Activated T-helper 17 cell treated with anti-CD3 and anti-CD28 coated beads, Interleukin-2, amount 50 U/mL, for 72 hours (primary cell): ENCODE data around the gene CRABP2. TPM values are rescaled to one million over a fixed set of nuclear protein-coding genes. Genes with fewer than 3 reads are reported as not detected.

ENCODE experiments used
- ATAC-seq: fragments of 150-1000 bp; cut with Tn5 transposase; replicated peaks from 2 replicates; pipeline ENCODE4 v1.10.0; 2021; ENCODE audit warnings: mild to moderate bottlenecking, moderate library complexity
- H3K27ac Mint-ChIP-seq: one replicate; pipeline ENCODE4 v1.8.0; 2022; ENCODE audit warnings: mixed read lengths
- H3K27me3 Mint-ChIP-seq: one replicate; pipeline ENCODE4 v1.8.0; 2022; ENCODE audit warnings: mixed read lengths
- H3K36me3 Mint-ChIP-seq: one replicate; pipeline ENCODE4 v1.8.0; 2022; ENCODE audit warnings: low read depth, mild to moderate bottlenecking, mixed read lengths
- H3K4me1 Mint-ChIP-seq: one replicate; pipeline ENCODE4 v1.8.0; 2022; ENCODE audit warnings: mixed read lengths
- H3K4me3 Mint-ChIP-seq: one replicate; pipeline ENCODE4 v1.8.0; 2022; ENCODE audit warnings: mild to moderate bottlenecking, mixed read lengths
- H3K9me3 Mint-ChIP-seq: one replicate; pipeline ENCODE4 v1.8.0; 2022; ENCODE audit warnings: mixed read lengths
- total RNA-seq, 2 donors: library from RNA; stranded (reverse); gene quantifications; one replicate each; pipeline ENCODE4 v1.2.3, GENCODE V29; 2022

Gene CRABP2
- total RNA-seq, 2 donors from 2014 or later: 2.2 to 4.4 TPM

DNA sequence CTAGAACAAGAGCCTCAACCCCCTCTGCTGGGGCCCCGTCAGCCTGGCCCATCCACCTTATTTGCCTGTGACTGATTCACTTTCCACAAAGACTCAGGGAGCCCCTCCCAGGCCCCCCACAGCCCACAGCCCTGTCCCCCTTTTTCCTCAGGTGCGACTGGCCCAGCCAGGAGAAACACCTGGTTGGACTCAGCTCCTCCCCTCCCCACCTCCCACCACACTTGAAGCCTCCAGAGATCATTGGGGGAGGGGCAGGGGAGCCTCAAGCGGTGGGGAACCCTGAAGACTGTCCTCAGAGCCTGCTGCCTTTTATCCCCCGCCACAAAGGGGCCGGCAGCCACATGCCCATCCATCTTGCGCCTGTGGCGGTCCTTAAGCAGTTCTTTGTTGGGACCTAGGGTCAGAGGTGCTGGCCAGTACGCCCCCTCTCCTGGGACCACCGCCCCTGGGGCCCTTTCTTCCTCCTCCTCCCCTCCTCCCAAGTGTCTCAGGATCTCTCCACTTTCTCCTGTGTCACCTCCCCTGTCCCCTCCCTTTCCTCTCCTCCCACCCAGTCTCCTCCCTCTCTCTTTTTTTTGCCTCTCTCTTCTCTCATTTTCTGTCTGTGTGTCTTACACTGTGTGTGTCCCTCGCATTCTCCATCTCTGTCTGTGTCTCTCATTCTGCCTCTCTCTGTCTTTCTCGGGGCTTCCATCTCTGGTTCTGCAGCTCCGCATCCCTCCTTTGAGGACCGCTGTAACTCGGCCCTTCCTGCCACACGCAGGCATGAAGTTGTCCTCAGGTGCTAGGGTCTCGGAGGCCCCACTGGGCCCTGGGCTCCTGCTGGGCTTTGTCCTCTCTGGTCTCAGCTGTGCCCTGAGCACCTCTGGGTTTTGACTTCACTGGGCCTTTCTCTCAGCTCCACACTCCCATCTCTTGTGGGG is 12.2 kb downstream of the CRABP2 start:
- no peaks in the 10 kb centered on the region for H3K9me3 Mint-ChIP-seq
- no peak overlapping the region for H3K4me3 Mint-ChIP-seq
- H3K36me3 Mint-ChIP-seq: no peaks in the 10 kb centered on the region
- peaks cover 61% of the 10 kb centered on the region for H3K27me3 Mint-ChIP-seq
- H3K4me1 Mint-ChIP-seq: peaks cover 11% of the 10 kb centered on the region
- ATAC-seq: no peak
- H3K27ac Mint-ChIP-seq: peak overlapping the region; percentile 15

DNA sequence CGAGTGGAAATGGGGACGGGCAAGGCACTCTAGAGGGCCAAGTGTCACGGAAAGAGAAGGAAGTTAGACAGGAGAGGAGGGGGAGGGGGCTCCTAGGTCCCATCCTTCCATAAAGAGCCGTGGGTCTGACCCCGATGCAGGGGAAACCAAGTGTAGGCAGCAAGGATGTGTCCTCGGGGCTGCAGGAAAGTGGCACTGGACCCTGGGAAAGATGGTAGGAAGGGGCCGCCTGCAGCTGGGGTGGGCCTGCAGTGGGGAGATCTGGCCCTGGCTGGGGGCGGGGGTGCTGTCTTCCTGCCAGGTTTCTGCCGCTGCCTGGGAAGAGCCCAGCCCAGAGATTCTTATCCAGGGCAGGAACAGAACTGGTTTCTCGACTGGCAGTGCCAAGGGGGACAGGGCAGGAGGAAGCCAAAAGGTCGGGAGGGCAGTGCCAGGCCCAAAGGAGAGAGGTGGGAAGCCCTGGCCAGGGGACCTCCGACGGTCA is 12.9 kb downstream of the CRABP2 start:
- no peaks in the 10 kb centered on the region for H3K9me3 Mint-ChIP-seq
- H3K36me3 Mint-ChIP-seq: no peaks in the 10 kb centered on the region
- no peak for ATAC-seq
- H3K4me3 Mint-ChIP-seq: no peak overlapping the region
- H3K27ac Mint-ChIP-seq: no peak overlapping the region
- H3K4me1 Mint-ChIP-seq: peaks cover 11% of the 10 kb centered on the region
- H3K27me3 Mint-ChIP-seq: peaks cover 57% of the 10 kb centered on the region

DNA sequence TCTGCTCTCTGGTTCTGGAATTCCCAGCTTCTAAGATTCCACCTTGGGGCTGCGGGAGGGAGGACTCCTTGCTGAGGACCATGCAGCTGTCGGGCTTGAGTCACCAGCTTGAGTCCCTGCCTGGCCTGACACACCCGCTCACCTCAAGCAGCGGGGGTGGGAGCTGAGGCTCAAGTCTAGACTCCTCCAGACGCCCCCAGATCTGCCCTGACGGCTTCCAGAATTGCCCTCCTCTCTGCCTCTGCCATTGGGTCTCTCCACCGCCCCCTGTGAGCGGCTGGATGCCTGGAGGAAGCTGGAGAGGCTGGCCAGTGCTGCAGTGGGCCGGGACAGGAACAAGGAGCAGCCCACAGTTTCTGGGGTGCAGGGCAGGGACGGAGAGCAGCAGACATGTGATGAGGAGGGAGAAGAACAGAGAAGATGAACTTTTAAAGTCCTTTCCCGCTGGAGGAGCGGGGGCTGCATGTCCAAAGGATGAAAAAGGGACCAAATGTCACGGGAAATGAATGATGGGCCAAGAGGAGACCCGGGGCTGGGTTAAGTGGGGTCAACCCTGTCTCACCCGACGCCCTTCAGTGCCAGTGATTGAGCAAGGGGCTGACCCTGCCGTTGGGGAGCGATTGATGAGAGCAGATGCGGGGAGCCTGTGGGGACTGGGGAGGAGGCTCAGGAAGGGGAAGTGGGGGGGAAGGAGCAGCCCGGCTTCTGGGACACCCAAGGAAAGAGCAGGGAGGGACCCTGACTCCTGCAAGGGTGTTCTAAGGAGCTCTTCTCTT is 13.5 kb downstream of the CRABP2 start:
- no peaks in the 10 kb centered on the region for H3K36me3 Mint-ChIP-seq
- peaks cover 51% of the 10 kb centered on the region for H3K27me3 Mint-ChIP-seq
- no peak overlapping the region for H3K4me3 Mint-ChIP-seq
- H3K9me3 Mint-ChIP-seq: no peaks in the 10 kb centered on the region
- no peak overlapping the region for H3K27ac Mint-ChIP-seq
- ATAC-seq: no peak
- H3K4me1 Mint-ChIP-seq: peaks cover 11% of the 10 kb centered on the region

DNA sequence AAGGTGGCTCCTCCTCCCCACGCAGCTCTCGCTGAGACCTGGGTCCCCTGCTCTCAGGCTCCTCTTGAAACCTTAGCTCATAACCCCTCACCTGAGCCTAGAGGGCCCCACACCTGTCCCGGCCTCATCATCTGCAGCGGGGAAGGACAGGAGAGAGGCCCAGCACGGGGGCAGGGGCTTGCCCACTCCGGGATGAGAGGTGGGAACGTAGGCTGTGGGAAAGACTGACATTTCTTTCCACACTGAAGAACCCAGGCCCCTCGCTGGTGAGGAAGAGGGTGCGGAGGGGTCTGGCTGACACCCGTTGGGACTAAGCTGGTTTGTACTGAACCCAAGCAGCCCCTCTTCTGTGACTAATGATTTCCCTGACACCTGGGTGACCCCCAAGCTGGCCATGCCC is 14.2 kb downstream of the CRABP2 start:
- no peaks in the 10 kb centered on the region for H3K9me3 Mint-ChIP-seq
- peaks cover 11% of the 10 kb centered on the region for H3K4me1 Mint-ChIP-seq
- no peak overlapping the region for H3K27ac Mint-ChIP-seq
- H3K27me3 Mint-ChIP-seq: peaks cover 46% of the 10 kb centered on the region
- ATAC-seq: no peak
- H3K4me3 Mint-ChIP-seq: no peak overlapping the region
- H3K36me3 Mint-ChIP-seq: no peaks in the 10 kb centered on the region

DNA sequence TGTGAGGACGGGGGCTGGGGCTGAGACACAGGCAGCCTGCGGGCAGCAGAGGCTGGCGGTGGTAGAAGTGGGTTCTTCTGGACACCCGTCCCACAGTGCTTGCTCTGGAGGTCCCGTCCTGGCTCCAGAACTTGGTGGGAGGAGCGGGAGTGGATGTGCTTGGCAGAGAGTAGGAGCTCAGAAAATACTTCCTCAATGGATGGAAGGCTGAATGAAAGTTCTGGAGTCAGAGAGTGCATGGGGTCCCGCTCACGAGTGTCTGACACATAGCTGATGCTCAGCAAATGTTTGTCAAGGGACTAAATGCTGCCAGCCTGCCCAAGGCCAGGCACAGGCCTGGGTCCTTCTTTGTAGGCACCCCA is 14.7 kb downstream of the CRABP2 start:
- H3K9me3 Mint-ChIP-seq: no peaks in the 10 kb centered on the region
- H3K4me3 Mint-ChIP-seq: no peak overlapping the region
- H3K27me3 Mint-ChIP-seq: peaks cover 46% of the 10 kb centered on the region
- H3K27ac Mint-ChIP-seq: no peak overlapping the region
- ATAC-seq: no peak
- no peaks in the 10 kb centered on the region for H3K36me3 Mint-ChIP-seq
- peaks cover 11% of the 10 kb centered on the region for H3K4me1 Mint-ChIP-seq

DNA sequence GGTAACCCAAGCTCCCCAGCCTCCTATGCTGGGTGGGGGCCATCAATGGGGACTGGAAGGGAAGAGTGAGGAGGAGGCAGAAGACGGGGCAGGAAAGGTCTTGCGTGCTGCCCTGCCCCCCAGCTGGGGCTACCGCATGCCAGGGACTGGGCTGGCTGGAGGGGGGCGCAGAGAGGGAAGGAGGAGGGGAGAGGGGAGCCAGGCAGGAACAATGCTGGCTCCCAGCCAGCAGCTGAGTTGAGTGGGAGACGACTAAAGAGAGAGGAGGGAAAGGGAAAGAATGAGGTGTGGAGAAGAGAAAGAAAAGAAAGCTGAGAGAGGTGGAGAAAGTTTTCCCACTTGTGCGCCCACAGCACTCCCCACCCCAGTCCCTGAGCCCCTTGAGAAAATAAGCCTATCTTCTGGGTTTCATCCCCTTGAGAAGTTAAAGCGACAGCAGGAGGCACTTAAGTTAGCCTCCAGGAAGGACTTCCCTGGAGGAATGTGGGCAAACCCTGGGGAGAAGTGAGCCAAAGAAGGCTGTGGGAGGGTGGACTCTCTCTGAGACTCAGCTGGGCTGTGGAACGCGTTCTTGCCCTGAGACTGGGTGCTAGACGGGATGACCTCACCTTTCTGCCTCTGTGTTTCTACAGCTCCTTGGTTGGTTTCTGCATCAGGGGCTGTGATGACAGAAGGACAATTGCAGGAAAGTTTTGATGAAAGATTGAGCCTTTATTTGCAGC is 15.3 kb downstream of the CRABP2 start:
- no peaks in the 10 kb centered on the region for H3K36me3 Mint-ChIP-seq
- ATAC-seq: no peak
- H3K4me3 Mint-ChIP-seq: peak overlapping the region; percentile 0

DNA sequence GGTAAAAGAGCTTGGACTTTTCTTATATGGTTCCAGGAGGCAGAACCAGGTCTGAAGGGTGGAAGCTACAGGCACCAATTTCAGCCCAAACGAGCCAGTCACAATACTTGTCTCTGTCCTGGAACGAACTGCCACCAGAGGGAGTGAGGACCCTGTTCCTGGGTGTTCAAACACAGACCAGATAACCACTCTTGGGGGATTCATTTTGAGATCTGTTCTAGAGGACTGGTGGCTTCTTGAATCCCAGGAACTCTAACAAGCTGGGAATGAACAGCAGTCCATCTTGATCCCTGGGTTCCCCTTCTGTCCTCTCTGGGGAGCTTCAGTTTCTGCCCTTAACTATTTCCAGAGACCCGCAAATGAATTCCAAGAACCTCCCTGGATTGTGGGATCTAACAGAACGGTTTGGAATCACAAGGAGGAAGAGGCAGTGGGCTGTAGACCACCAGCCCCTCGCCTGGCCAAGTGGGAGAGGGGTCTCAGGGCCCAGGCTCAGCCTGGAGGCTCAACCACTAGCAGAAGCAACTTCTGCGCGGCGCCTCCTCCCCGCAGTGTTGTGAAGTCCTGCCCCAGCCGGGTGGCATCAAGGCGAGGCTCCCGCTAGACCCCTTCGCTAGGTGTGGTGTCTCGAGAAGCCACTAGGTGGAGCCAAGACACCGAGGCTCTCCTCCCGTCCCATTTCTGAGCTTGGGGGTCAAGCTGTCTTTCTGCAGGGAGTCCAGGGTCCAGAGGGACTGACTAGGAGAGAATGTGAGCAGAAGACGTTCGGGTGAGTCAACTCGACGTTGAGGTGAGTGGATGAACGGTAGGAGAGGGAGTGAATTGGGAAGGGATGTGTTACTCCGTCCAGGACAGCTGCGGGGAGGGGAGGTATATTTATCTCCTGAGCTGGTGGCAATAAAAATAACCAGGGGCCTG is 16.1 kb downstream of the CRABP2 start:
- peak overlapping the region; percentile 0 for H3K4me3 Mint-ChIP-seq
- peaks cover 42% of the 10 kb centered on the region for H3K27me3 Mint-ChIP-seq
- peak; percentile 86 for ATAC-seq
- H3K4me1 Mint-ChIP-seq: peaks cover 16% of the 10 kb centered on the region
- H3K27ac Mint-ChIP-seq: peak overlapping the region; percentile 6
- H3K36me3 Mint-ChIP-seq: no peaks in the 10 kb centered on the region
- H3K9me3 Mint-ChIP-seq: no peaks in the 10 kb centered on the region

More for the DNA sequence above, 15.3 kb downstream of the CRABP2 start:
- Mint-ChIP-seq H3K27ac (peak overlapping the region; percentile 6), H3K4me1 (peaks cover 11% of the 10 kb centered on the region), H3K9me3 (no peaks in the 10 kb centered on the region), H3K27me3 (peaks cover 46% of the 10 kb centered on the region)

DNA sequence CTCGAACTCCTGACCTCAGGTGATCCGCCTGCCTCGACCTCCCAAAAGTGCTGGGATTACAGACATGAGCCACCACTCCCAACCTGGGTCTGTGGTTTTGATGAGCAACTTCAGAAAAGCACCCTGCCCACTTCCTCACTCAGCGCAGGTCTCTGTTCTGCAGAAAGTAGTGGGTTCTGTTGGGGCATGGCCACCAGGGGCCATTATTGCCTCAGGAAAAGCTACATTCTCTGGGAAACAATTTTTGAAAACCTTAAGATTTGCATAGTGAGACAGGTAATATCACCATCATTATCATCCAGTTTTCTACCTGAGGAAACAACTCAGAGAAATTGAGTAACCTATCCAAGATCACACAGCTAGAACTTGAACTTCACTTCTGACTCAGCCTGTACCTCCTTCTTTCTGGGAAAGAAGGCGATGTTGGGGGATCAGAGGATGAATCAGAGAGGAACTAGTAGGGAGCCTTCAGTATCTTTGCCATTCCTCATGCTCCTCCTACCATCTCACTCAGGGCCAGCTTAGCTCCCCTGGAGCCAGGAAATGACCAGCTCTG is 21.1 kb downstream of the CRABP2 start:
- Mint-ChIP-seq H3K9me3 (no peaks in the 10 kb centered on the region), H3K27me3 (peaks cover 29% of the 10 kb centered on the region), H3K36me3 (no peaks in the 10 kb centered on the region), H3K27ac (peak overlapping the region; percentile 83), H3K4me1 (peaks cover 18% of the 10 kb centered on the region), H3K4me3 (peak overlapping the region; percentile 41)
- peak; percentile 93 for ATAC-seq

DNA sequence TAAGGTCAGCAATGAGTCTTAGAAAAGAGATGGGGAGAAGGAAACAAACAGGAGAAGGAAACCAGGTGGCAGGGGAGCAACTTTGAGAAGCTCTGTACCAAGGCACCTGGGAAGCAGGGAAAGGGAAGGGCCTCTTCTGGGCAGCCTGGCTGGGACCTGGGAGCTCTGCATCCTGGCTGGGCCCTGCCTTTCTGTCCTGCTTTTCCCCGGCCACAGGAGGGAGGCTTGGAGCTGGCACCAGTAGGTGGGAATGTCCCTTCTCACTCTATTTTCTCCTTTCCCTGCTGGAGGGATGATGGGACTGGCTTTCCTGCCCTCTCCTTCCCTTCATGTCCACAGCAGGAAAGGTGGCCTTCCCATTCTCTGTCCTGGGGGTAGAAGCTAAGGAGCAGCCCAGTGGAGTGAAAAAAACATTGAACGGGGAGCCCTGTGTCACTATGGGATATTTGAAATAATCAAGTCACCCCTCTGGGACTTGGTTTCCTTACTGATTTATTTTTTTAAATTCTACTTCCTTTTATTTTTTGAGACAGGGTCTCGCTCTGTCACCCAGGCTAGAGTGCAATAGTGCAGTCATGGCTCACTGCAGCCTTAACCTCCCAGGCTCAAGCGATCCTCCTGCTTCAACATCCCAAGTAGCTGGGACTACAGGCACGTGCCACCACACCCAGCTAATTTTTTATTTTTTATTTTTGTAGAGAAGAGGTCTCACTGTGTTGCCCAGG is 23.1 kb downstream of the CRABP2 start:
- peaks cover 25% of the 10 kb centered on the region for H3K4me1 Mint-ChIP-seq
- peaks cover 39% of the 10 kb centered on the region for H3K27me3 Mint-ChIP-seq
- no peaks in the 10 kb centered on the region for H3K9me3 Mint-ChIP-seq
- H3K4me3 Mint-ChIP-seq: no peak overlapping the region
- H3K36me3 Mint-ChIP-seq: no peaks in the 10 kb centered on the region
- no peak for ATAC-seq
- no peak overlapping the region for H3K27ac Mint-ChIP-seq

DNA sequence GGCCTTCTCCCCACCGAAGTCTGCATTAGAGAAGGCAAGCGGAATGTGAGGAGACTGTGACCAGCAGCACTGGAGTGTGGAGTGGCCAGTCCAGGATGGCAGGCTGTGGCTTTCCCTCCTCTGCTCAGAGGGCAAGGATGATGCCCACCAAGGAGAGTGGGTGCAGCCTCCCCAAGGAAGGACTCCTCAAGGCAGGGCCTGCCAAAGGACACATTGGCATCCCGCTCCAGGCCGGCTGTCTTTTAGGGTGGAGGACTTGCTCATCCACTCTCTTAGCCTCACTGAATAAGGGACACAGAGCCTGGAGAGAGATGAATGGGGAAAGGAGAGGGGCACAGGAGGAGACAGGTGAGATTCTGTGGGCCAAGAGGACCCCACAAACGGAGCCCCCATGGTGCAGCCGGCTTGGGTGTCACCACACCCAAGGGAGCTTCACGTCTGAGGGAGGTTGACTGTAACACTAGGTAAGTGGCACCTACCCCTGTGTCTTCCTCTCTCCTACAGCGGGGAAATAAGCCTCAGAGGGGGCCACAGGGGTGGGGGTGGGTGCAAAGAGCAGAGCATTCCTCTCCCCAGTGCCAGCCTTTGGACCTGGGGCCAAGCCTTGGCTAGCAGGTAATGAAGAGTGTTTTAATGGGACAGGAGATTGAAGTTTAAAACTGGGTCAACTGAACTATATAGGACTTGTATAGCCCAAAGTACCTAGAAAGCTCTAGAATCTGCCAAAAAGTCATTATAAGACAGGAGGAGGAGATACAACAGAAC is 24.0 kb downstream of the CRABP2 start:
- H3K4me1 Mint-ChIP-seq: peaks cover 25% of the 10 kb centered on the region
- ATAC-seq: no peak
- peaks cover 42% of the 10 kb centered on the region for H3K27me3 Mint-ChIP-seq
- no peaks in the 10 kb centered on the region for H3K9me3 Mint-ChIP-seq
- no peak overlapping the region for H3K4me3 Mint-ChIP-seq
- H3K27ac Mint-ChIP-seq: no peak overlapping the region
- H3K36me3 Mint-ChIP-seq: no peaks in the 10 kb centered on the region

DNA sequence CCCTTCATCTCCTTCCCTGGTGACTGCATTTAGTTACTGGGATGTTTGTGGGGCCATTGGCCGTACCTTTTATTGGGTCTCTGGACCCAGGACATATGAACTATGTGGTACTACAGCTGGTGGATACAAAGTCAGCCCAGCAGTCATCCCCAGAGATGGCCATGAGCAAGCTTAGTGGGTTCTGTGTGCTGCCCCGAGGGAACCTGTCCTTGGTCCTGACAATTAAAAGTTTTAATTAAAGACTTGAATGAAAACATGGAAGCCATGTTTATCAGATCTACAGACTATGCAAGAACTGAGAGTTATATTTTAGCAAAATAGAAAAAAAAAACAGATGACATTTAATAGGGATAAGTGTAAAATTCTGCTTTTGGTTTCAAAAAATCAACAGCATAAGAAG is 25.3 kb downstream of the CRABP2 start:
- Mint-ChIP-seq H3K27ac (no peak overlapping the region), H3K36me3 (no peaks in the 10 kb centered on the region), H3K27me3 (peaks cover 42% of the 10 kb centered on the region)

More for the DNA sequence above, 25.3 kb downstream of the CRABP2 start:
- H3K4me1 Mint-ChIP-seq: peaks cover 25% of the 10 kb centered on the region
- no peak for ATAC-seq
- H3K9me3 Mint-ChIP-seq: no peaks in the 10 kb centered on the region
- no peak overlapping the region for H3K4me3 Mint-ChIP-seq
